Measurements from ENCODE around the gene DLD.

DNA sequence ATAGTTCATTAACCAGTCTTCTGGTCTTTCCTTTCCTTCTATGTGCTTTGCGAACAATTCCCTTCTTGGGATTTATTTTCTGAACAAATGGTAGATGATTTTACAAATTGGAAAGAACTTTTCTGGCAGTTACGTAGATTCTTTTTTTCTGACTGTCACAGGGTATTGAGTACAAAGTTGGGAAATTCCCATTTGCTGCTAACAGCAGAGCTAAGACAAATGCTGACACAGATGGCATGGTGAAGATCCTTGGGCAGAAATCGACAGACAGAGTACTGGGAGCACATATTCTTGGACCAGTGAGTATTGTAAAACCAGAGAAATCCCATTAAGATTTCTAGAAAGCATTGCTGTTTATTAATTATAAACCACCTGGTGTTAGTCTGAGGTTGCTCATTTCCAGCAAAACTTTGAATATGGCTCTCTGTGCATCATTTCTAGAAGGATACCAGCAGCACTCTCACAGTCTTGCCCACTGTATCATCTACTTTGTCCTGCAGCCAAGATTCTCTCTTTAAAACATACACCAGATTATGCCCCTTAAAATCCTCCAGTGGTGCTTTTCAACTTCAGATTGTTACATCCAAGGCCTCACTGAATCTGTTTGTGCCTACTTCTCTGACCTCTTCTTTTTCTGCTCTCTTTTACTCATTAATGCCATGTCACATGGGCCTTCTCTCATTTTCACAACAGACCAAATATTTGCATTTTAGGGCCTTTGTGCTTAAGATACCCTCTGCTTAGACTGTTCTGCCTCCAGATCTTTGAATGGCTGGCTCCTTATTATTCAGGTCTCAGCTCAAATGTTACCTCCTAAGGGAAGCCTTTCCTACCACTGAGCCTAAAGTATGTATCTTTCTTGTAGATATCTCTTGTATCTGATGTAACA is 27.0 kb downstream of the DLD start:
- TF ChIP-seq CTCF (conservative IDR thresholded peaks at IDR 0.05) (no peak), ZFX (IDR thresholded peaks at IDR 0.05) (no peak)
